ENCODE measurements around the gene GNAS.

The GNAS gene

GRCh38 chr20:58913079-58913478, 60.6 kb downstream of the GNAS start:
- no peak for TF ChIP-seq CTCF (IDR thresholded peaks at IDR 0.05)

- no peak for TF ChIP-seq CTCF (IDR thresholded peaks at IDR 0.05)
Observed at GRCh38 chr20:58918621-58919020, 66.1 kb downstream of the GNAS start.

GRCh38 chr20:58921564-58921963, 69.0 kb downstream of the GNAS start:
- TF ChIP-seq CTCF (IDR thresholded peaks at IDR 0.05): no peak

- TF ChIP-seq CTCF (IDR thresholded peaks at IDR 0.05): no peak
Observed at GRCh38 chr20:58922036-58922435, 69.5 kb downstream of the GNAS start.

GRCh38 chr20:58923117-58923712, 70.7 kb downstream of the GNAS start:
- TF ChIP-seq CTCF (IDR thresholded peaks at IDR 0.05): no peak

- no peak for TF ChIP-seq CTCF (IDR thresholded peaks at IDR 0.05)
Observed at GRCh38 chr20:58926802-58927489, 74.4 kb downstream of the GNAS start.

GRCh38 chr20:58927490-58928061, 75.1 kb downstream of the GNAS start:
- no peak for TF ChIP-seq CTCF (IDR thresholded peaks at IDR 0.05)

Data from LNCAP (cell line).